Upper lobe of left lung (tissue), 6 donors: ENCODE measurements around the gene ABCB11. TPM values are rescaled to one million over a fixed set of nuclear protein-coding genes. Genes with fewer than 3 reads are reported as not detected.

Source experiments
- ATAC-seq, 2 donors: fragments of 200-7000 bp; cut with Tn5 transposase; one replicate each; pipeline ENCODE4 v1.9.1; 2022; ENCODE audit warnings: mild to moderate bottlenecking in 2 of 2, moderate library complexity in 2 of 2; ENCODE audit not compliant: low FRiP score in 2 of 2
- DNase-seq, 2 donors: peaks; one replicate each; pipeline ENCODE4 v3.0.0-alpha.2; 2019 to 2020
- H3K27ac ChIP-seq, 4 donors: fragments of 200-600 bp; sonication (generic); one replicate each; pipeline ENCODE4 v1.5.1; 2016 to 2019
- H3K27me3 ChIP-seq, 4 donors: fragments of 200-600 bp; sonication (generic); one replicate each; pipeline ENCODE4 v1.5.1; 2017 to 2019
- H3K36me3 ChIP-seq, 4 donors: fragments of 200-600 bp; sonication (generic); one replicate each; pipeline ENCODE4 v1.5.1; 2016 to 2019
- H3K4me1 ChIP-seq, 4 donors: fragments of 200-600 bp; sonication (generic); one replicate each; pipeline ENCODE4 v1.5.1; 2018 to 2019
- H3K4me3 ChIP-seq, 4 donors: fragments of 200-600 bp; sonication (generic); one replicate each; pipeline ENCODE4 v1.5.1; 2017 to 2019; ENCODE audit warnings: mild to moderate bottlenecking in 2 of 4, moderate library complexity in 1 of 4
- H3K9me3 ChIP-seq, 4 donors: fragments of 200-600 bp; sonication (generic); one replicate each; pipeline ENCODE4 v1.5.1; 2018 to 2019
- EP300 ChIP-seq, 4 donors: sonication (generic); formaldehyde crosslinking; IDR thresholded peaks; one replicate each; pipeline ENCODE4 v1.5.1; 2017; ENCODE audit warnings: antibody characterized with exemption in 4 of 4, control low read depth in 2 of 4
- POLR2A ChIP-seq, 4 donors: fragments of 450-650 bp; IDR thresholded peaks; one replicate each; pipeline ENCODE4 v1.5.1; 2016 to 2017; ENCODE audit warnings: antibody characterized with exemption in 4 of 4, mild to moderate bottlenecking in 2 of 4
- POLR2AphosphoS5 ChIP-seq, 2 donors: sonication (generic); formaldehyde crosslinking; IDR thresholded peaks; one replicate each; pipeline ENCODE4 v1.5.1; 2017; ENCODE audit warnings: antibody characterized with exemption in 2 of 2
- WGBS, 2 donors: methylation state at CpG; one replicate each; pipeline ENCODE4 v1.1.5; 2017 to 2018; 5-methylcytosine and 5-hydroxymethylcytosine counted together
- total RNA-seq, 6 donors: library from RNA; depleted of rRNA in 4 of 6; stranded (reverse); fragments of >200 nt in 4 of 6; gene quantifications; one replicate each; pipeline versions ENCODE4 v1.1.0 to v1.2.1, GENCODE V29; 2016 to 2021
- TF ChIP-seq, protein P1 (sequence below), 6 experiments: fragments of 450-650 bp in 4 of 6; fragments of 200-600 bp in 2 of 6; sonication (generic) in 2 of 6; IDR thresholded peaks; one replicate each; pipeline ENCODE4 v1.5.1; 2016 to 2019; ENCODE audit warnings: antibody characterized with exemption in 6 of 6
- donor health status: DM: no; HTN: no; CAD: no; lungs with moderate emphysema.
- donor health status: DM: no; HTN: yes; CAD: no; lungs with severe emphysema.

ABCB11 gene
- total RNA-seq, 6 donors from 2014 or later = 0.03 to 3.6 TPM; not detected in 4

DNA sequence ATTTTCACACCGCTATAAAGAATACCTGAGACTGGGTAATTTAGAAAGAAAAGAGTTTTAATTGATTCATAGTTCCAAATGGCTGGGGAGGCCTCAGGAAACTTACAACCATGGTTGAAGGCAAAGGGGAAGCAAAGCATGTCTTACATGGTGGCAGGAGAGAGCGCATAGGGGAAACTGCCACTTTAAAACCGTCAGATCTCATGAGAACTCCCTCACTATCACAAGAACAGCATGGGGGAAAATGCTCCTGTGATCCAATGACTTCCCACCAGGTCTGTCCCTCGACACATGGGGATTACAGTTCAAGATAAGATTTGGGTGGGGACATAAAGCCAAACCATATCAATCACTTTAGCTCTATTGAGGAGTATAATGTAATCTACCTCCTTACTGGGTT is 53.5 kb downstream of the ABCB11 start:
- Histone ChIP-seq H3K4me3 (no peak overlapping the region), H3K36me3 (no peaks in the 10 kb centered on the region), H3K9me3 (no peaks in the 10 kb centered on the region), H3K27me3 (no peaks in the 10 kb centered on the region), H3K4me1 (no peaks in the 10 kb centered on the region), H3K27ac (no peak overlapping the region)
- 77 to 89% methylated on average over 4 of the region's 4 CpGs for WGBS, 2 donors
- TF ChIP-seq POLR2A (IDR thresholded peaks at IDR 0.05) (no peak), POLR2AphosphoS5 (IDR thresholded peaks at IDR 0.05) (no peak)
- TF ChIP-seq, protein P1, sequence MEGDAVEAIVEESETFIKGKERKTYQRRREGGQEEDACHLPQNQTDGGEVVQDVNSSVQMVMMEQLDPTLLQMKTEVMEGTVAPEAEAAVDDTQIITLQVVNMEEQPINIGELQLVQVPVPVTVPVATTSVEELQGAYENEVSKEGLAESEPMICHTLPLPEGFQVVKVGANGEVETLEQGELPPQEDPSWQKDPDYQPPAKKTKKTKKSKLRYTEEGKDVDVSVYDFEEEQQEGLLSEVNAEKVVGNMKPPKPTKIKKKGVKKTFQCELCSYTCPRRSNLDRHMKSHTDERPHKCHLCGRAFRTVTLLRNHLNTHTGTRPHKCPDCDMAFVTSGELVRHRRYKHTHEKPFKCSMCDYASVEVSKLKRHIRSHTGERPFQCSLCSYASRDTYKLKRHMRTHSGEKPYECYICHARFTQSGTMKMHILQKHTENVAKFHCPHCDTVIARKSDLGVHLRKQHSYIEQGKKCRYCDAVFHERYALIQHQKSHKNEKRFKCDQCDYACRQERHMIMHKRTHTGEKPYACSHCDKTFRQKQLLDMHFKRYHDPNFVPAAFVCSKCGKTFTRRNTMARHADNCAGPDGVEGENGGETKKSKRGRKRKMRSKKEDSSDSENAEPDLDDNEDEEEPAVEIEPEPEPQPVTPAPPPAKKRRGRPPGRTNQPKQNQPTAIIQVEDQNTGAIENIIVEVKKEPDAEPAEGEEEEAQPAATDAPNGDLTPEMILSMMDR (IDR thresholded peaks at IDR 0.05) = no peak
- no peak for ATAC-seq
- no peak for DNase-seq

DNA sequence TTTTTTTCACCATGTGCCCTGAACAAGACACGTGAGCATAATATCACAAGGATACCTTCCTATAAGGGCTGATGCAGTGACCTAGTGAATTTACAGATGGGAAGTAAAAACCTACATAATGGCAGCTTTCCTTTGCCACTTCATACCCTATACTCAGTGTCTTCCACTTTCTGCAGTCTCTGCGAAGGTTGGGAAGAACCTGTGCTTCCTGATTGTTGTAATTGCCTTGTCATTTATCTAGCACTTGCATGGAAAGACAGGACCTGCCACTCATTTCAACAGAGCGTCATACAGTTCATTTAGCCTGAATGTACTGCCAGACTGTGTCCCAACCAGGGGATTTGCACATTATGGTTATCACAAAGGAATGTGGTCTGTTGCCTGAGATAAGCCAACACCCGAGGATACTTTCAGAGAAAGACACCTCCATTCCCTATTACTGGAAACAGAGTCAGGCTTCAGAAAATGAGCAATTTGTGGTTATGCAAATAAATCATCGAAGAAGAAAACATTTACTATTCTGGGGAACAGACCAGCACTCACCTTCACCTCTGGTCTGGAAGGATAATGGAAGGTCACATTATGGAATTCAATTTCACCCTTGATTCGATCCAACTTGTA is 55.0 kb downstream of the ABCB11 start:
- no peak overlapping the region for H3K27ac ChIP-seq
- no peak overlapping the region for H3K4me3 ChIP-seq
- TF ChIP-seq POLR2A (IDR thresholded peaks at IDR 0.05) = no peak
- TF ChIP-seq, protein P1 (IDR thresholded peaks at IDR 0.05) = no peak
- no peak for TF ChIP-seq EP300 (IDR thresholded peaks at IDR 0.05)
- TF ChIP-seq POLR2AphosphoS5 (IDR thresholded peaks at IDR 0.05) = no peak
- ATAC-seq (no peak), DNase-seq (no peak)
- H3K36me3 ChIP-seq = no peaks in the 10 kb centered on the region
- H3K4me1 ChIP-seq = no peaks in the 10 kb centered on the region
- 73% methylated on average over 6 of the region's 6 CpGs for WGBS, 2 donors
- no peaks in the 10 kb centered on the region for H3K9me3 ChIP-seq
- no peaks in the 10 kb centered on the region for H3K27me3 ChIP-seq

DNA sequence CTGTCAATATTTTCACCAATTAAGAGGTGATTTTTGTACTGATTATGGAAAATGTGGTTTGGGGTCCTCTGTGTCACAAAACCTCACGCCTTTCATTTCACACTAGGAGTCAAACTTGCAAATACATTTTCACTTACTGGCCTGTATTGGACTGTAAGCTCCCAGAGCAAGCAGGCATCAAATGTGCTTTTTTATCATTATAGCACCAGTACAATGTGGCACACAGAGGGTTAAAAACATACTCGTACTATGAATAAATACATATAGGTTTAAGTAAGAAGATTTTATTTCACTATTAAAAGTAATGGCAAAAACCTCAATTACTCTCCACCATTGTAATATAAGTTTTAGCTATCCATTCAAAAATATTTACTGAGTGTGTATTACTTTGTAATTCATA is 56.7 kb downstream of the ABCB11 start:
- H3K4me3 ChIP-seq = no peak overlapping the region
- DNase-seq (no peak), ATAC-seq (no peak)
- no peaks in the 10 kb centered on the region for H3K9me3 ChIP-seq
- TF ChIP-seq POLR2A (IDR thresholded peaks at IDR 0.05) (no peak), POLR2AphosphoS5 (IDR thresholded peaks at IDR 0.05) (no peak), EP300 (IDR thresholded peaks at IDR 0.05) (no peak)
- TF ChIP-seq, protein P1 (IDR thresholded peaks at IDR 0.05) = no peak
- H3K36me3 ChIP-seq = no peaks in the 10 kb centered on the region
- no peaks in the 10 kb centered on the region for H3K4me1 ChIP-seq
- H3K27ac ChIP-seq = no peak overlapping the region
- WGBS, 2 donors = 78 to 85% methylated on average over 2 of the region's 2 CpGs
- H3K27me3 ChIP-seq = no peaks in the 10 kb centered on the region

DNA sequence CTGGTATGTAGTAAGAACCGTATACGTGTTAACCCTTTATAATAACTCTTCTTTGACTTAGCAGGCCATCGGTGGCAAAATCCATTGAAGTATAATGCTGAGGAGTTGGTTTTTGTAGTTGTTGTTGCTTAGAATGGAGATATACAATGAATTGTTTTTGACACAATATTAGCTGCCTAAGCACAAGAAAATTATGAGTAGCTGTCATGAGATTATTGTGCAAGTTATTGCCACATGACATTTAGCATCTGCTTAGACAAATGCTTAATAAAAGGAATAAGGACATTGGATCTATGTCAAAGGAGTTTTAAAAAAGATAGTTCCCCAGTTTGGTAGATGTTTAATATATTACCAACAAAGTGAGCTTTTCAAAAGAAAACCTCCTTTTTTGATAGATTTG is 59.9 kb downstream of the ABCB11 start:
- H3K27me3 ChIP-seq = no peaks in the 10 kb centered on the region
- no peaks in the 10 kb centered on the region for H3K36me3 ChIP-seq
- H3K4me3 ChIP-seq = no peak overlapping the region
- H3K4me1 ChIP-seq = no peaks in the 10 kb centered on the region
- 60 to 67% methylated on average over 3 of the region's 3 CpGs for WGBS, 2 donors
- peak overlapping the region in 3 of 4 donors; percentile 12 to 60 (median 50) for H3K27ac ChIP-seq
- no peaks in the 10 kb centered on the region for H3K9me3 ChIP-seq
- TF ChIP-seq EP300 (IDR thresholded peaks at IDR 0.05) (peak in 1 of 4 donors; percentile 44), POLR2AphosphoS5 (IDR thresholded peaks at IDR 0.05) (no peak), POLR2A (IDR thresholded peaks at IDR 0.05) (no peak)
- TF ChIP-seq, protein P1 (IDR thresholded peaks at IDR 0.05) = no peak
- ATAC-seq = peak in 1 of 2 donors; percentile 43
- DNase-seq = no peak

DNA sequence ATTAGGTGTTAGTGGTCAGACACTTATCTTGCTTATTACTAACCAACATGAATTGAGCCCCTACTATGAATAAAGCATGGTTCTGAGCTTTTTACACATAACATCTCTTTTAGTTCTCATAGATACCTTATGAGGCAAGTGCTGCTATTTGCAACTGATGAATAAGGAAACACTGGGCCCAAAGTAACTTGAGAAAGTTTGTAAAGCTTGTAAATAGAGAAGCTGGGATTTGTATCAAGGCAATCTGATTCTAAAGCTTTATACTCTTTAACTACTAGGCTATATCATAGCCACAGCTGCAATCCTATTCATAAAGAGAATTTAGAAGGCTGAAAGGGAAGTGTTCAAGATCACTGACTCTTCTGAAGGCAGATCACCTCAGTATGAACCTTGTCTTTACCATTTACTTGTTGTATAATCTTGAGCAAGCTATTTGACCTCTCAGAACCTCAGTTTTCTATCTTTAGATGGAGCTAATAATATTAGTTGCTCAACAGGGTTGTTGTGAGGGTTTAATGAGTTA is 60.4 kb downstream of the ABCB11 start:
- ATAC-seq (no peak), DNase-seq (no peak)
- H3K4me1 ChIP-seq = no peaks in the 10 kb centered on the region
- H3K27ac ChIP-seq = peak overlapping the region in 3 of 4 donors; percentile 12 to 50 (median 47)
- no peak overlapping the region for H3K4me3 ChIP-seq
- no peaks in the 10 kb centered on the region for H3K36me3 ChIP-seq
- TF ChIP-seq POLR2A (IDR thresholded peaks at IDR 0.05) = no peak
- TF ChIP-seq EP300 (IDR thresholded peaks at IDR 0.05) = no peak
- TF ChIP-seq, protein P1 (IDR thresholded peaks at IDR 0.05) = no peak
- no peak for TF ChIP-seq POLR2AphosphoS5 (IDR thresholded peaks at IDR 0.05)
- H3K9me3 ChIP-seq = no peaks in the 10 kb centered on the region
- no peaks in the 10 kb centered on the region for H3K27me3 ChIP-seq
